Mucosa of descending colon (tissue), 3 donors: ENCODE measurements around the gene CFLAR. TPM values are rescaled to one million over a fixed set of nuclear protein-coding genes. Genes with fewer than 3 reads are reported as not detected.

ENCODE experiments used
- ATAC-seq: fragments of 200-7000 bp; cut with Tn5 transposase; one replicate; pipeline ENCODE4 v1.9.1; 2020; ENCODE audit warnings: mild to moderate bottlenecking, moderate library complexity
- DNase-seq, 3 donors: peaks; one replicate each; pipeline ENCODE4 v3.0.0-alpha.2; 2020
- H3K36me3 ChIP-seq: fragments of 200-600 bp; one replicate; pipeline ENCODE4 v1.8.0; 2021; ENCODE audit warnings: low read depth, mild to moderate bottlenecking
- H3K4me1 ChIP-seq: fragments of 200-600 bp; one replicate; pipeline ENCODE4 v1.8.0; 2021; ENCODE audit warnings: low read depth, mild to moderate bottlenecking
- H3K4me3 ChIP-seq: fragments of 200-600 bp; one replicate; pipeline ENCODE4 v1.8.0; 2021; ENCODE audit warnings: mild to moderate bottlenecking
- H3K9me3 ChIP-seq: fragments of 200-600 bp; one replicate; pipeline ENCODE4 v1.8.0; 2021; ENCODE audit warnings: mild to moderate bottlenecking
- intact Hi-C, 2 donors: fragments of 100-400 bp; cut with DNase I in 1 of 2; cut with micrococcal nuclease in 1 of 2; formaldehyde crosslinking; loops; one replicate each; pipeline versions ENCODE4 v1.11.0 to v1.11.1; 2022; cut with DNase I, micrococcal nuclease
- long read RNA-seq, 2 donors: library from polyadenylated mRNA; unstranded; transcript quantifications; one replicate each; pipeline ENCODE4 v2.0.0, GENCODE V29; 2019 to 2021
- total RNA-seq, 3 donors: library from RNA; stranded (reverse); fragmentation: NEBNext Ultra II Directional in 2 of 3; extraction: Animal tissue kit (Norgen Biotek cat#: 25700) in 2 of 3; gene quantifications; one replicate each; pipeline versions ENCODE4 v1.2.1 to v1.2.4, GENCODE V29; 2021 to 2023
- TF ChIP-seq, protein P1 (sequence below): fragments of 200-600 bp; IDR thresholded peaks from one replicate; pipeline ENCODE4 v1.8.0; 2022; ENCODE audit warnings: antibody characterized with exemption, mild to moderate bottlenecking
- donor health status: DM: no; HTN: no; CAD: no; lungs with moderate emphysema.
- donor health status: DM: no; HTN: no; CAD: no.
- donor health status: DM: no; HTN: yes; CAD: no.

CFLAR gene
- total RNA-seq: 100 to 1,000 TPM; 161 to 171 (median 166) TPM
- long read RNA-seq, donor 1, full-length matches to known transcripts: 11 of 35 reads
- long read RNA-seq, donor 1, partial matches to known transcripts: 5 of 35 reads
- long read RNA-seq, donor 1, other reads (novel, unspliced or antisense): 19 of 35 reads
- long read RNA-seq, donor 2, full-length matches to known transcripts: 46 of 76 reads
- long read RNA-seq, donor 2, partial matches to known transcripts: 12 of 76 reads
- long read RNA-seq, donor 2, other reads (novel, unspliced or antisense): 18 of 76 reads

DNA sequence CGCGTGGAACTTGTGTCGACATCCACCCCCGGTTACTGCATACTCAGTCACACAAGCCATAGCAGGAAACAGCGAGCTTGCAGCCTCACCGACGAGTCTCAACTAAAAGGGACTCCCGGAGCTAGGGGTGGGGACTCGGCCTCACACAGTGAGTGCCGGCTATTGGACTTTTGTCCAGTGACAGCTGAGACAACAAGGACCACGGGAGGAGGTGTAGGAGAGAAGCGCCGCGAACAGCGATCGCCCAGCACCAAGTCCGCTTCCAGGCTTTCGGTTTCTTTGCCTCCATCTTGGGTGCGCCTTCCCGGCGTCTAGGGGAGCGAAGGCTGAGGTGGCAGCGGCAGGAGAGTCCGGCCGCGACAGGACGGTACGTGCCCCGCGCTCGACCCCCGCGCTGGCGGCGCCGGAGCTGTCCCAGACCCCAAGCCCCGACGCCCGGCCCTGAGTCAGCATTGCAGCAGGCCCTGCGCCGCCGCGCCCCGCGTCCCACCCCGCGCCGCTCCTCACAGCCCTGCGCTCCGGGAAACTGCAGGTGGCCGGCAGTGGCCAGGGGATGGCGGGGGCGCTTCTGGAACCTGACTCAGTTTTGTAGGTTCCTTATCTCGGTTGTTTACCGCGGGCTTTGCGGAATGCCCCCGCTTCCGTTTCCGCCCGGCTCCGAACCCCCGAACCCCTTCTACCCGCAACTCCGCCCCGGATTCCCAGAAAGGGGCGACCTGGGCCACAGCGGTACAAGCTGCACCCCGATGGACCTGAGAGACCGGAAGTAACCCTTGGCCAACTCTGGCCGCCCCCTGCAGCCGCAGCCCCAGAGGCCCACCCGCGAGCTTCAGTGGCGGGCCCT, at the start of gene CFLAR:
Gene CFLAR, plus strand, starts transcription at position 50 of the 844 bp plus-strand sequence. CDS start 13,702 bp downstream, outside the sequence.
- Histone ChIP-seq H3K9me3 (no peaks in the 10 kb centered on the region), H3K36me3 (no peaks in the 10 kb centered on the region), H3K4me1 (no peaks in the 10 kb centered on the region), H3K4me3 (peak within 1 kb of the TSS; percentile 97)
- ATAC-seq (peak; percentile 68), DNase-seq (peak; percentile 85 to 92 (median 85))
- TF ChIP-seq, protein P1, sequence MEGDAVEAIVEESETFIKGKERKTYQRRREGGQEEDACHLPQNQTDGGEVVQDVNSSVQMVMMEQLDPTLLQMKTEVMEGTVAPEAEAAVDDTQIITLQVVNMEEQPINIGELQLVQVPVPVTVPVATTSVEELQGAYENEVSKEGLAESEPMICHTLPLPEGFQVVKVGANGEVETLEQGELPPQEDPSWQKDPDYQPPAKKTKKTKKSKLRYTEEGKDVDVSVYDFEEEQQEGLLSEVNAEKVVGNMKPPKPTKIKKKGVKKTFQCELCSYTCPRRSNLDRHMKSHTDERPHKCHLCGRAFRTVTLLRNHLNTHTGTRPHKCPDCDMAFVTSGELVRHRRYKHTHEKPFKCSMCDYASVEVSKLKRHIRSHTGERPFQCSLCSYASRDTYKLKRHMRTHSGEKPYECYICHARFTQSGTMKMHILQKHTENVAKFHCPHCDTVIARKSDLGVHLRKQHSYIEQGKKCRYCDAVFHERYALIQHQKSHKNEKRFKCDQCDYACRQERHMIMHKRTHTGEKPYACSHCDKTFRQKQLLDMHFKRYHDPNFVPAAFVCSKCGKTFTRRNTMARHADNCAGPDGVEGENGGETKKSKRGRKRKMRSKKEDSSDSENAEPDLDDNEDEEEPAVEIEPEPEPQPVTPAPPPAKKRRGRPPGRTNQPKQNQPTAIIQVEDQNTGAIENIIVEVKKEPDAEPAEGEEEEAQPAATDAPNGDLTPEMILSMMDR: no peak
- intact Hi-C loops: no loop called here

- no peak for DNase-seq
- TF ChIP-seq, protein P1: no peak
Observed at GRCh38 chr2:201070948-201071478, 45.0 kb upstream of the CFLAR start.

GRCh38 chr2:201071479-201072200, 44.3 kb upstream of the CFLAR start, which contains the start of the genes HYCC2 and NDUFB3:
HYCC2 (minus strand) TSS chr2:201071671; CDS start chr2:201024009, 47,662 bp downstream.
NDUFB3 (plus strand) TSS chr2:201072001; CDS start chr2:201078883, 6,882 bp downstream.
- DNase-seq (peak; percentile 94 to 95 (median 95)), ATAC-seq (peak; percentile 99)
- Histone ChIP-seq H3K36me3 (no peaks in the 10 kb centered on the region), H3K9me3 (no peaks in the 10 kb centered on the region), H3K4me3 (peak within 1 kb of the TSS; percentile 86), H3K4me1 (peaks cover 26% of the 10 kb centered on the region)
- TF ChIP-seq, protein P1: no peak
- intact Hi-C loops: no loop called here

More at GRCh38 chr2:201070948-201071478, 45.0 kb upstream of the CFLAR start:
- Histone ChIP-seq H3K9me3 (no peaks in the 10 kb centered on the region), H3K4me3 (peak overlapping the region; percentile 86), H3K4me1 (peaks cover 26% of the 10 kb centered on the region), H3K36me3 (no peaks in the 10 kb centered on the region)
- intact Hi-C loops: no loop called here
- peak; percentile 11 for ATAC-seq

DNA sequence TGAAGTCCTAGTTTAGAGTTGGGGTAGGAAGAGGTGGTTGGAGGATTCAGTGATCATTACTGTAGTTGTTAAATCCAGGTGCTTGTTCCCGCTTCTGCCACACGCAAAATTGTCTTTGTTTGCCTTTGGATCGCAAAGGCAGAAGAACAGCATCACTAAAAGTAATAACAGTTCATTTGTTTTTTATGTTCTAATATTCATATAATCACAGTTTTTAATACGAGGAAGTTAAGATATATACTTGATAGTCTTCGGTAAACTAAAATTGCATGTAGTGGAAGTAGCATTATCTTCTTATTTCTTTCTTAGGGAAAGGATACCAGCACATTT, 43.8 kb upstream of the CFLAR start:
- intact Hi-C loops: no loop called here
- Histone ChIP-seq H3K36me3 (no peaks in the 10 kb centered on the region), H3K4me3 (peak overlapping the region; percentile 86), H3K9me3 (no peaks in the 10 kb centered on the region), H3K4me1 (peaks cover 26% of the 10 kb centered on the region)
- ATAC-seq (peak; percentile 4), DNase-seq (no peak)
- TF ChIP-seq, protein P1: no peak

GRCh38 chr2:201073071-201073470, 42.9 kb upstream of the CFLAR start:
- TF ChIP-seq, protein P1: no peak
- intact Hi-C loops: no loop called here
- no peaks in the 10 kb centered on the region for H3K9me3 ChIP-seq
- H3K4me3 ChIP-seq: no peak overlapping the region
- no peaks in the 10 kb centered on the region for H3K36me3 ChIP-seq
- H3K4me1 ChIP-seq: peaks cover 26% of the 10 kb centered on the region
- DNase-seq: no peak
- ATAC-seq: no peak
